Measurements from ENCODE around the gene FHIT. TPM values are rescaled to one million over a fixed set of nuclear protein-coding genes. Genes with fewer than 3 reads are reported as not detected.

FHIT gene
- total RNA-seq = 4.7 TPM

GRCh38 chr3:61251174-61251972, at the start of gene FHIT:
FHIT (minus strand) TSS chr3:61251452.

Small RNA genes within 50 kb of the gene (small RNA-seq; reads per million reads assigned to genes)
- gene MIR548BB (ENCODE audit: low replicate concordance) (not detected), gene RF00012 (ENCODE audit: low replicate concordance) (not detected)
